Left ventricle myocardium superior (tissue), 1 donor: ENCODE measurements around the gene NXF1. TPM values are rescaled to one million over a fixed set of nuclear protein-coding genes. Genes with fewer than 3 reads are reported as not detected.
A peak's percentile ranks its signal among the peaks of the same experiment; 100 is the strongest.
"Not testable (repeated sequence)": the region's sequence is repeated elsewhere in the genome, so short reads cannot be mapped to it uniquely, and the experiment has no call there.

Experiments
- ATAC-seq: fragments of 200-7000 bp; cut with Tn5 transposase; one replicate; pipeline ENCODE4 v1.9.1; 2020; ENCODE audit warnings: mild to moderate bottlenecking, moderate library complexity
- DNase-seq: peaks from one replicate; pipeline ENCODE4 v3.0.0-alpha.2; 2020
- intact Hi-C: fragments of 100-400 bp; cut with micrococcal nuclease; formaldehyde crosslinking; loops from one replicate; pipeline ENCODE4 v1.11.0; 2022
- total RNA-seq: library from RNA; stranded (reverse); fragmentation: NEBNext Ultra II Directional; extraction: Animal tissue kit (Norgen Biotek cat#: 25700); gene quantifications from one replicate; pipeline ENCODE4 v1.2.1, GENCODE V29; 2021
- donor health status: DM: no; HTN: yes; CAD: no; lungs with severe emphysema.

Gene NXF1
- total RNA-seq, 1 donor from 2014 or later: 49.6 TPM

GRCh38 chr11:62794201-62794775 lies 11.0 kb downstream of the NXF1 start:
- no peak for DNase-seq
- intact Hi-C loops: no loop called here
- no peak for ATAC-seq

GRCh38 chr11:62792202-62792575 lies 13.1 kb downstream of the NXF1 start:
- intact Hi-C loops: no loop called here
- DNase-seq (peak; percentile 73), ATAC-seq (peak; percentile 64)

- ATAC-seq: peak; percentile 87
- intact Hi-C loops: no loop called here
- DNase-seq: peak; percentile 95
Observed at GRCh38 chr11:62791501-62792201, 13.6 kb downstream of the NXF1 start, which contains the start of gene TMEM223. TSS of gene TMEM223 (minus strand) at chr11:62792006. CDS start at chr11:62791994, 12 bp downstream.

GRCh38 chr11:62789576-62789975 lies 15.7 kb downstream of the NXF1 start:
- DNase-seq: no peak
- ATAC-seq: no peak
- intact Hi-C loops: no loop called here

- intact Hi-C loops: no loop called here
- no peak for DNase-seq
- no peak for ATAC-seq
Observed at GRCh38 chr11:62788991-62789390, 16.2 kb downstream of the NXF1 start.

- ATAC-seq (peak; percentile 85), DNase-seq (peak; percentile 98)
- intact Hi-C loops: no loop called here
Observed at GRCh38 chr11:62787005-62787759, 18.1 kb downstream of the NXF1 start, which contains the start of gene TMEM179B. TSS of gene TMEM179B (plus strand) at chr11:62787402. CDS start at chr11:62787432, 30 bp downstream.

- DNase-seq (peak; percentile 94), ATAC-seq (peak; percentile 85)
- intact Hi-C loops: no loop called here
Observed at GRCh38 chr11:62786318-62787004, 18.8 kb downstream of the NXF1 start.

- intact Hi-C loops: no loop called here
- DNase-seq (no peak), ATAC-seq (no peak)
Observed at GRCh38 chr11:62782753-62783152, 22.5 kb downstream of the NXF1 start.

- DNase-seq: no peak
- ATAC-seq: no peak
- intact Hi-C loops: no loop called here
Observed at GRCh38 chr11:62778441-62778840, 26.8 kb downstream of the NXF1 start.

- no peak for ATAC-seq
- intact Hi-C loops: no loop called here
- no peak for DNase-seq
Observed at GRCh38 chr11:62777389-62777788, 27.9 kb downstream of the NXF1 start.

- intact Hi-C loops: no loop called here
- ATAC-seq (no peak), DNase-seq (no peak)
Observed at GRCh38 chr11:62775646-62776045, 29.6 kb downstream of the NXF1 start.

- no peak for ATAC-seq
- intact Hi-C loops: no loop called here
- no peak for DNase-seq
Observed at GRCh38 chr11:62774407-62774806, 30.8 kb downstream of the NXF1 start.

- ATAC-seq: peak; percentile 98
- intact Hi-C loops: no loop called here
- DNase-seq: peak; percentile 99
Observed at GRCh38 chr11:62771144-62772021, 33.9 kb downstream of the NXF1 start, which contains the start of gene TAF6L. TSS of gene TAF6L (plus strand) at chr11:62771396. CDS start at chr11:62775784, 4,388 bp downstream.

GRCh38 chr11:62770778-62771143 lies 34.5 kb downstream of the NXF1 start:
- DNase-seq (no peak), ATAC-seq (peak; percentile 21)
- intact Hi-C loops: no loop called here

GRCh38 chr11:62760867-62761227 lies 44.4 kb downstream of the NXF1 start:
- DNase-seq, ATAC-seq: not testable (repeated sequence)

GRCh38 chr11:62757846-62758788 lies 47.1 kb downstream of the NXF1 start:
- no peak for DNase-seq
- intact Hi-C loops: no loop called here
- ATAC-seq: no peak

More at GRCh38 chr11:62760867-62761227, 44.4 kb downstream of the NXF1 start:
- intact Hi-C loops: not testable (repeated sequence)

- no peak for DNase-seq
- no peak for ATAC-seq
- intact Hi-C loops: no loop called here
Observed at GRCh38 chr11:62755086-62755615, 50.1 kb downstream of the NXF1 start.
